ENCODE data around the gene ANKRD9.

GRCh38 chr14:102502571-102502970 is 7.0 kb downstream of the ANKRD9 start:
- TF ChIP-seq POLR2A (IDR thresholded peaks at IDR 0.05; ENCODE audit: low read depth, low read length) (no peak), BCLAF1 (IDR thresholded peaks at IDR 0.05) (no peak), SRF (IDR thresholded peaks at IDR 0.05; ENCODE audit: low read depth in 2 of 2, low read length in 2 of 2) (no peak), ZNF384 (IDR thresholded peaks at IDR 0.05; ENCODE audit: borderline replicate concordance, low read depth, low read length) (no peak), NR2C2 (IDR thresholded peaks at IDR 0.05; ENCODE audit: borderline replicate concordance, control insufficient read depth, insufficient read length, low read depth) (no peak), YBX1 (IDR thresholded peaks at IDR 0.05) (no peak)
- TF ChIP-seq, protein P1, sequence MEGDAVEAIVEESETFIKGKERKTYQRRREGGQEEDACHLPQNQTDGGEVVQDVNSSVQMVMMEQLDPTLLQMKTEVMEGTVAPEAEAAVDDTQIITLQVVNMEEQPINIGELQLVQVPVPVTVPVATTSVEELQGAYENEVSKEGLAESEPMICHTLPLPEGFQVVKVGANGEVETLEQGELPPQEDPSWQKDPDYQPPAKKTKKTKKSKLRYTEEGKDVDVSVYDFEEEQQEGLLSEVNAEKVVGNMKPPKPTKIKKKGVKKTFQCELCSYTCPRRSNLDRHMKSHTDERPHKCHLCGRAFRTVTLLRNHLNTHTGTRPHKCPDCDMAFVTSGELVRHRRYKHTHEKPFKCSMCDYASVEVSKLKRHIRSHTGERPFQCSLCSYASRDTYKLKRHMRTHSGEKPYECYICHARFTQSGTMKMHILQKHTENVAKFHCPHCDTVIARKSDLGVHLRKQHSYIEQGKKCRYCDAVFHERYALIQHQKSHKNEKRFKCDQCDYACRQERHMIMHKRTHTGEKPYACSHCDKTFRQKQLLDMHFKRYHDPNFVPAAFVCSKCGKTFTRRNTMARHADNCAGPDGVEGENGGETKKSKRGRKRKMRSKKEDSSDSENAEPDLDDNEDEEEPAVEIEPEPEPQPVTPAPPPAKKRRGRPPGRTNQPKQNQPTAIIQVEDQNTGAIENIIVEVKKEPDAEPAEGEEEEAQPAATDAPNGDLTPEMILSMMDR (IDR thresholded peaks at IDR 0.05 in 2 of 3, conservative IDR thresholded peaks at IDR 0.05 in 1 of 3; ENCODE audit: control insufficient read depth in 2 of 3, extremely low read depth in 1 of 3, insufficient read depth in 1 of 3, low read depth in 3 of 3, low read length in 3 of 3): no peak

Data from GM12878 (cell line).